Stimulated activated CD8-positive, alpha-beta memory T cell treated with anti-CD3 and anti-CD28 coated beads, Interleukin-12 subunit alpha, Interleukin-12 subunit beta, amount 100 ng/mL, for 24 hours (primary cell): ENCODE data around the gene JMJD1C.

Experiments used
- DNase-seq: peaks from one replicate; pipeline ENCODE4 v3.0.0-alpha.2; 2020; ENCODE audit errors: extremely low read depth

Gene JMJD1C

DNA sequence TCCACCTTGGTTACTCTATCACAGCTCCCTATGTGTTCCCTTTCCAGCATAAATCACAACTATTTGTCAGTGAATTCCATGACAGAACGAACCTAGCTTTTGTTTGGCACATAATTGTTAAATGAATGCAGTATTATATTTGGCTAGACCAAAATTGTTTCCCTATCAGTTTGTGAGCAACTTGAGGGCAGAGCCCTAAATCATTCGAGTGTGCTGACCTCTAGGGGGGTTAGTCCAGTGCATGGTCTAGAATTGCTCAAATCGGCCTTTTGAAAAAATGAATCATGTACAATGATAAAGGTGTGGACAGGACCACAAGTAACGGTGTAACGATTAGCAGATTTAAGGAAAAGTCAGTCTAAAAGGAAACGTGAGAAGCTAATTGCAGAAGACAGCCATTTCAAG is 333.1 kb downstream of the JMJD1C start:
- DNase-seq = no peak

- no peak for DNase-seq
These were observed 335.9 kb downstream of the JMJD1C start for GRCh38 chr10:63129888-63130287.

GRCh38 chr10:63128443-63128842 is 337.3 kb downstream of the JMJD1C start:
- DNase-seq = no peak

GRCh38 chr10:63125459-63125858 is 340.3 kb downstream of the JMJD1C start:
- no peak for DNase-seq

GRCh38 chr10:63123727-63124362 is 341.9 kb downstream of the JMJD1C start:
- DNase-seq = no peak

DNA sequence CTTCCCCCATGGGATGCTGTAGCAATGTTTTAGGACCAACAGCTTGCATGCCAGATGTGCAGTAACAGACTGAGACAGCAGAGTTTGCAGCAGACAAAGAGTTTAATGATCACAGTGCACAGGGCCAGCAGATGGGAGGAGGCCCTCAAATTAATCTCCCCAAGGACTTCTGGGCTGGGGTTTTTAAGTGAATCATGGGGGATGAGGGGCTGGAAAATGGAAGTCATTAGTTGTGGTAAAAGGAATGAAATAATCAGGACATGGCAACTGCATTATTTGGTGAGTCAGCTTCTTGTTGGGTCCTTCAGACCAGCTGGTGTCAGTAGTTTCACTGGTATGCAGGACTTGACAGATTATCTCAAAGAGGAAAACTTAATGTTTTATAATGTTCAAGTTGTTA is 345.2 kb downstream of the JMJD1C start:
- no peak for DNase-seq

DNA sequence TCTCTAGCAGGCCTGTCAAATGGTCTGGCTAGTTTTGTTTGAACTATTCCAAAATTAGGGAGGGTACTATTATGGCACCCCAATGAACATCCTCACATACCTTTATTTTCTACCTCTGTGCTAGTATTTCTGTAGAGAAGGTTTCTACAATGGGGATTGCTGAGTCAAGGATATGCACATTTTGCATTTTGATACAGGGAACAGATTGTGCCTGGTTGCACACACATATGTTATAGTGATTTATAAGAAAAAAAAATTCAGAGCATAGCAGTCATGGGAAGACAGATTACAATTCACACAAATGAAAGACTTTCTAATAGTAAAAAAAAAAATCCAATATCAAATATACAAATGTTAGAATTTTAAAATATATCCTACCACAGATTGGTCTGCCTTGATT is 346.7 kb downstream of the JMJD1C start:
- no peak for DNase-seq
